ENCODE measurements around the gene SCNN1B.

Gene SCNN1B

GRCh38 chr16:23319861-23320615 is 17.9 kb downstream of the SCNN1B start:
- TF ChIP-seq CTCF (conservative IDR thresholded peaks at IDR 0.05; ENCODE audit: control insufficient read depth, insufficient read depth, low read depth, low read length): no peak
- DNase-seq (ENCODE audit: low read depth): no peak
- H3K4me3 ChIP-seq (ENCODE audit: control insufficient read depth, low read depth, low read length): no peak overlapping the region

GRCh38 chr16:23320693-23321092 is 18.6 kb downstream of the SCNN1B start:
- no peak for TF ChIP-seq CTCF (conservative IDR thresholded peaks at IDR 0.05; ENCODE audit: control insufficient read depth, insufficient read depth, low read depth, low read length)
- H3K4me3 ChIP-seq (ENCODE audit: control insufficient read depth, low read depth, low read length): no peak overlapping the region
- DNase-seq (ENCODE audit: low read depth): no peak

- DNase-seq (ENCODE audit: low read depth): no peak
- TF ChIP-seq CTCF (conservative IDR thresholded peaks at IDR 0.05; ENCODE audit: control insufficient read depth, insufficient read depth, low read depth, low read length): no peak
- no peak overlapping the region for H3K4me3 ChIP-seq (ENCODE audit: control insufficient read depth, low read depth, low read length)
These were observed 19.2 kb downstream of the SCNN1B start for GRCh38 chr16:23321206-23321875.

GRCh38 chr16:23323224-23324030 is 21.3 kb downstream of the SCNN1B start:
- DNase-seq (ENCODE audit: low read depth): no peak
- no peak overlapping the region for H3K4me3 ChIP-seq (ENCODE audit: control insufficient read depth, low read depth, low read length)
- no peak for TF ChIP-seq CTCF (conservative IDR thresholded peaks at IDR 0.05; ENCODE audit: control insufficient read depth, insufficient read depth, low read depth, low read length)

- no peak for TF ChIP-seq CTCF (conservative IDR thresholded peaks at IDR 0.05; ENCODE audit: control insufficient read depth, insufficient read depth, low read depth, low read length)
- no peak overlapping the region for H3K4me3 ChIP-seq (ENCODE audit: control insufficient read depth, low read depth, low read length)
- no peak for DNase-seq (ENCODE audit: low read depth)
These were observed 22.6 kb downstream of the SCNN1B start for GRCh38 chr16:23324727-23325126.

- H3K4me3 ChIP-seq (ENCODE audit: control insufficient read depth, low read depth, low read length): no peak overlapping the region
- no peak for DNase-seq (ENCODE audit: low read depth)
- TF ChIP-seq CTCF (conservative IDR thresholded peaks at IDR 0.05; ENCODE audit: control insufficient read depth, insufficient read depth, low read depth, low read length): no peak
These were observed 25.7 kb downstream of the SCNN1B start for GRCh38 chr16:23327836-23328235.

Data from fibroblast of mammary gland (primary cell).